ENCODE results near the gene LRCH2. TPM values are rescaled to one million over a fixed set of nuclear protein-coding genes. Genes with fewer than 3 reads are reported as not detected.
"Not testable (repeated sequence)": the region's sequence is repeated elsewhere in the genome, so short reads cannot be mapped to it uniquely, and the experiment has no call there.

Gene LRCH2
- total and polyA plus RNA-seq, 4 experiments from 2014 or later = not detected

DNA sequence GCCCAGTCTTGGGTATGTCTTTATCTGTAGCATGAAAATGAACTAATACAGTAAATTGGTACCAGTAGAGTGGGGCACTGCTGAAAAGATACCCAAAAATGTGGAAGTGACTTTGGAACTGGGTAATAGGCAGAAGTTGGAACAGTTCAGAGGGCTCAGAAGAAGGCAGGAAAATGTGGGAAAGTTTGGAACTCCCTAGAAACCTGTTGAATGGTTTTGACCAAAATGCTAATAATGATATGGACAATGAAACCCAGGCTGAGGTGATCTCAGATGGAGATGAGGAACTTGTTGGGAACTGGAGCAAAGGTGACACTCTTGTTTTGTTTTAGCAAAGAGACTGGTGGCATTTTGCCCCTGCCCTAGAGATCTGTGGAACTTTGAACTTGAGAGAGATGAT lies 24.3 kb downstream of the LRCH2 start:
- DNase-seq; H3K4me3 ChIP-seq (ENCODE audit: low read length in 2 of 2); H3K9me3 Mint-ChIP-seq; H3K4me3 Mint-ChIP-seq; intact Hi-C loops (cut with micrococcal nuclease); POLR2A ChIA-PET (ENCODE audit: partially characterized antibody); H3K9me3 ChIP-seq (ENCODE audit: control insufficient read depth in 1 of 2, low read length in 2 of 2); H3K36me3 ChIP-seq (ENCODE audit: insufficient read depth, low read length); CTCF ChIA-PET (ENCODE audit: partially characterized antibody); H3K27ac ChIP-seq (ENCODE audit: low read depth, low read length); H3K27me3 ChIP-seq (ENCODE audit: insufficient read depth, low read length); H3K4me1 ChIP-seq (ENCODE audit: insufficient read depth, low read length); H3K36me3 Mint-ChIP-seq; H3K27me3 Mint-ChIP-seq; H3K27ac Mint-ChIP-seq; H3K4me1 Mint-ChIP-seq: not testable (repeated sequence)

DNA sequence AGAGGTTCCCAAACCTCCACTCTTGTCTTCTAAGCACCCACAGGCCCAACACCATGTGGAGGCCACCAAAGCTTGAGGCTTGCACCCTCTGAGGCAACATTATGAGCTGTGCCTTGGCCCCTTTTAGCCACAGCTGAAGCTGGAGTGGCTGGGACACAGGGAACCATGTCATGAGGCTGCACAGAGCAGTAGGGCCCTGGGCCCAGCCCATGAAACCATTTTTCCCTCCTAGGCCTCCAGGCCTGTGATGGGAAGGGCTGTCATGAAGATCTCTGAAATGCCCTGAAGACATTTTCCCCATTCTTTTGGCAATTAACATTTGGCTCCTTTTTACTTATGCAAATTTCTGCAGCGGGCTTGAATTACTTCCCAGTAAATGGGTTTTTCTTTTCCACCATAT lies 29.9 kb downstream of the LRCH2 start:
- ChIA-PET CTCF (ENCODE audit: partially characterized antibody) (no interaction called here), POLR2A (ENCODE audit: partially characterized antibody) (no interaction called here)
- Histone ChIP-seq H3K9me3 (ENCODE audit: control insufficient read depth in 1 of 2, low read length in 2 of 2) (no peaks in the 10 kb centered on the region), H3K27ac (ENCODE audit: low read depth, low read length) (no peak overlapping the region), H3K27me3 (ENCODE audit: insufficient read depth, low read length) (no peaks in the 10 kb centered on the region), H3K36me3 (ENCODE audit: insufficient read depth, low read length) (no peaks in the 10 kb centered on the region), H3K4me3 (ENCODE audit: low read length in 2 of 2) (no peak overlapping the region), H3K4me1 (ENCODE audit: insufficient read depth, low read length) (no peaks in the 10 kb centered on the region)
- no peaks in the 10 kb centered on the region for H3K27me3 Mint-ChIP-seq
- no peaks in the 10 kb centered on the region for H3K4me1 Mint-ChIP-seq
- H3K9me3 Mint-ChIP-seq = peaks cover 2 to 12% (median 4%) of the 10 kb centered on the region in 8 donors
- intact Hi-C loops (cut with micrococcal nuclease) = no loop called here
- H3K27ac Mint-ChIP-seq = no peak overlapping the region
- no peaks in the 10 kb centered on the region for H3K36me3 Mint-ChIP-seq
- no peak for DNase-seq
- H3K4me3 Mint-ChIP-seq = no peak overlapping the region

DNA sequence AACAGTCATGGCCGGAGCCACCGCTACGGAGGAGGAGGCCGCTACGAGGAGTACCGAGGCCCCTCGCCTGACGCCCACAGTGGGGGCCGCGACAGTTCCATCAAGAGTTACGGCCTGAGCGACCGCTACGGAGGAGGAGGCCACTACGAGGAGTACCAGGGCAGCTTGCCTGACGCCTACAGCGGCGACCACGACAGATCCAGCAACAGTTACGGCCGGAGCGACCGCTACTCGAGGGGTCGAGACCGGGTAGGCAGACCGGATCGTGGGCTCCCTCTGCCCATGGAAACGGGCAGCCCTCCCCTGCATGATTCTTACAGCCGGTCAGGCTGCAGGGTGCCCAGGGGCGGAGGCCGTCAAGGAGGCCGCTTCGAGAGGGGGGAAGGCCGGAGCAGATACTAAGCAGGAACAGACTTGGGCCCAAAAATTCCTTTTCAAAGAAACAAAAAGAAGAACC lies 41.6 kb downstream of the LRCH2 start:
- H3K4me3 Mint-ChIP-seq = no peak overlapping the region
- intact Hi-C loops (cut with micrococcal nuclease) = no loop called here
- no peak overlapping the region for H3K27ac Mint-ChIP-seq

DNA sequence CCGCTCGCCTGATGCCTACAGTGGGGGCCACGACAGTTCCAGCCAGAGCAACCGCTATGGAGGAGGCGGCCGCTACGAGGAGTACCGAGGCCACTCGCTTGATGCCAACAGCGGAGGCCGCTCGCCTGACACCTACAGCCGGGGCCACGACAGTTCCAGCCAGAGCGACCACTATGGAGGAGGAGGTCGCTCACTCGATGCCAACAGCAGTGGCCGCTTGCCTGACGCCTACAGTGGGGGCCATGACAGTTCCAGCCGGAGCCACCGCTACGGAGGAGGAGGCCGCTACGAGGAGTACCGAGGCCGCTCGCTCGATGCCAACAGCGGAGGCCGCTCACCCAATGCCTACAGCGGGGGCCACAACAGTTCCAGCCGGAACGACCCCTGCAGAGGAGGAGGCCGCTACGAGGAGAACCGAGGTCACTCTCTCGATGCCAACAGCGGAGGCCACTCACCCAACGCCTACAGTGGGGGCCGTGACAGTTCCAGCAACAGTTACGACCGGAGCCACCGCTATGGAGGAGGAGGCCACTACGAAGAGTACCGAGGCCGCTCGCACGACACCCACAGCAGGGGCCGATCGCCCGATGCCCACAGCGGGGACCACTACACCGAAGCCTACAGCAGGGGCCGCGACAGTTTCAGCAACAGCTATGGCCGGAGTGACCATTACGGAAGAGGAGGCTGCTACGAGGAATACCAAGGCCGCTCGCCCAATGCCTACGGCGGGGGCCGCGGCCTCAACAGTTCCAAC lies 42.2 kb downstream of the LRCH2 start:
- Histone ChIP-seq H3K27me3 (ENCODE audit: insufficient read depth, low read length) (no peaks in the 10 kb centered on the region), H3K9me3 (ENCODE audit: control insufficient read depth in 1 of 2, low read length in 2 of 2) (no peaks in the 10 kb centered on the region), H3K4me3 (ENCODE audit: low read length in 2 of 2) (no peak overlapping the region), H3K36me3 (ENCODE audit: insufficient read depth, low read length) (no peaks in the 10 kb centered on the region), H3K27ac (ENCODE audit: low read depth, low read length) (no peak overlapping the region), H3K4me1 (ENCODE audit: insufficient read depth, low read length) (no peaks in the 10 kb centered on the region)
- Mint-ChIP-seq H3K4me1 (no peaks in the 10 kb centered on the region), H3K27me3 (no peaks in the 10 kb centered on the region), H3K36me3 (no peaks in the 10 kb centered on the region), H3K4me3 (no peak overlapping the region), H3K27ac (no peak overlapping the region), H3K9me3 (peaks cover 0 to 7% (median 3%) of the 10 kb centered on the region in 8 donors)
- CTCF ChIA-PET (ENCODE audit: partially characterized antibody) = no interaction called here
- POLR2A ChIA-PET (ENCODE audit: partially characterized antibody) = no interaction called here
- intact Hi-C loops (cut with micrococcal nuclease) = no loop called here
- DNase-seq = no peak

More for the DNA sequence above, 41.6 kb downstream of the LRCH2 start:
- no peak overlapping the region for H3K27ac ChIP-seq (ENCODE audit: low read depth, low read length)
- H3K36me3 ChIP-seq (ENCODE audit: insufficient read depth, low read length) = no peaks in the 10 kb centered on the region
- no peaks in the 10 kb centered on the region for H3K27me3 Mint-ChIP-seq
- no peaks in the 10 kb centered on the region for H3K9me3 ChIP-seq (ENCODE audit: control insufficient read depth in 1 of 2, low read length in 2 of 2)
- no peaks in the 10 kb centered on the region for H3K27me3 ChIP-seq (ENCODE audit: insufficient read depth, low read length)
- no peak for DNase-seq
- H3K4me1 Mint-ChIP-seq = no peaks in the 10 kb centered on the region
- H3K4me3 ChIP-seq (ENCODE audit: low read length in 2 of 2) = no peak overlapping the region
- ChIA-PET CTCF (ENCODE audit: partially characterized antibody) (no interaction called here), POLR2A (ENCODE audit: partially characterized antibody) (no interaction called here)
- no peaks in the 10 kb centered on the region for H3K36me3 Mint-ChIP-seq
- peaks cover 0 to 7% (median 3%) of the 10 kb centered on the region in 8 donors for H3K9me3 Mint-ChIP-seq
- no peaks in the 10 kb centered on the region for H3K4me1 ChIP-seq (ENCODE audit: insufficient read depth, low read length)

DNA sequence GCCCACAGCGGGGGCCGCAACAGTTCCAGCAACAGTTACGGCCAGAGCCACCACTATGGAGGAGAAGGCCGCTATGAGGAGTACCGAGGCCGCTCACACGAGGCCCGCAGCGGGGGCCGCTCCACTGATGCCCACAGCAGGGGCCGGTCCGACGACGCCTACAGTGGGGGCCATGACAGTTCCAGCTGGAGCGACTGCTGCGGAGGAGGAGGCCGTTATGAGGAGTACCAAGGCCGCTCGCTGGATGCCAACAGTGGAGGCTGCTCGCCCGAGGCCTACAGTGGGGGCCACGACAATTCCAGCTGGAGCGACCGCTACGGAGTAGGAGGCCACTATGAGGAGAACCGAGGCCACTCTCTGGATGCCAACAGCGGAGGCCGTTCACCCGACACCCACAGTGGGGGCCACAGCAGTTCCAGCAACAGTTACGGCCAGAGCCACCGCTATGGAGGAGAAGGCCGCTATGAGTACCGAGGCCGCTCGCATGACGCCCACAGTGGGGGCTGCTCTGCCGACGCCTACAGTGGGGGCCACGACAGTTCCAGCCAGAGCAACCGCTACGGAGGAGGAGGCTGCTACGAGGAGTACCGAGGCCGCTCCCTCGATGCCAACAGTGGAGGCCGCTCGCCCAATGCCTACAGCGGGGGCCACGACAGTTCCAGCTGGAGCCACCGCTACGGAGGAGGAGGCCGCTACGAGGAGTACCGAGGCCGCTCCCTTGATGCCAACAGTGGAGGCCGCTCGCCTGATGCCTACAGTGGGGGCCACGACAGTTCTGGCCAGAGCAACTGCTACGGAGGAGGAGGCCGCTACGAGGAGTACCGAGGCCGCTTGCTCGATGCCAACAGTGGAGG lies 43.0 kb downstream of the LRCH2 start:
- Histone ChIP-seq H3K4me3 (ENCODE audit: low read length in 2 of 2) (no peak overlapping the region), H3K27me3 (ENCODE audit: insufficient read depth, low read length) (no peaks in the 10 kb centered on the region), H3K9me3 (ENCODE audit: control insufficient read depth in 1 of 2, low read length in 2 of 2) (no peaks in the 10 kb centered on the region), H3K36me3 (ENCODE audit: insufficient read depth, low read length) (no peaks in the 10 kb centered on the region), H3K27ac (ENCODE audit: low read depth, low read length) (no peak overlapping the region), H3K4me1 (ENCODE audit: insufficient read depth, low read length) (no peaks in the 10 kb centered on the region)
- no peak for DNase-seq
- intact Hi-C loops (cut with micrococcal nuclease) = no loop called here
- Mint-ChIP-seq H3K4me3 (no peak overlapping the region), H3K9me3 (peaks cover 0 to 7% (median 3%) of the 10 kb centered on the region in 8 donors), H3K27me3 (no peaks in the 10 kb centered on the region), H3K36me3 (no peaks in the 10 kb centered on the region), H3K27ac (no peak overlapping the region), H3K4me1 (no peaks in the 10 kb centered on the region)
- POLR2A ChIA-PET (ENCODE audit: partially characterized antibody) = no interaction called here
- CTCF ChIA-PET (ENCODE audit: partially characterized antibody) = no interaction called here

DNA sequence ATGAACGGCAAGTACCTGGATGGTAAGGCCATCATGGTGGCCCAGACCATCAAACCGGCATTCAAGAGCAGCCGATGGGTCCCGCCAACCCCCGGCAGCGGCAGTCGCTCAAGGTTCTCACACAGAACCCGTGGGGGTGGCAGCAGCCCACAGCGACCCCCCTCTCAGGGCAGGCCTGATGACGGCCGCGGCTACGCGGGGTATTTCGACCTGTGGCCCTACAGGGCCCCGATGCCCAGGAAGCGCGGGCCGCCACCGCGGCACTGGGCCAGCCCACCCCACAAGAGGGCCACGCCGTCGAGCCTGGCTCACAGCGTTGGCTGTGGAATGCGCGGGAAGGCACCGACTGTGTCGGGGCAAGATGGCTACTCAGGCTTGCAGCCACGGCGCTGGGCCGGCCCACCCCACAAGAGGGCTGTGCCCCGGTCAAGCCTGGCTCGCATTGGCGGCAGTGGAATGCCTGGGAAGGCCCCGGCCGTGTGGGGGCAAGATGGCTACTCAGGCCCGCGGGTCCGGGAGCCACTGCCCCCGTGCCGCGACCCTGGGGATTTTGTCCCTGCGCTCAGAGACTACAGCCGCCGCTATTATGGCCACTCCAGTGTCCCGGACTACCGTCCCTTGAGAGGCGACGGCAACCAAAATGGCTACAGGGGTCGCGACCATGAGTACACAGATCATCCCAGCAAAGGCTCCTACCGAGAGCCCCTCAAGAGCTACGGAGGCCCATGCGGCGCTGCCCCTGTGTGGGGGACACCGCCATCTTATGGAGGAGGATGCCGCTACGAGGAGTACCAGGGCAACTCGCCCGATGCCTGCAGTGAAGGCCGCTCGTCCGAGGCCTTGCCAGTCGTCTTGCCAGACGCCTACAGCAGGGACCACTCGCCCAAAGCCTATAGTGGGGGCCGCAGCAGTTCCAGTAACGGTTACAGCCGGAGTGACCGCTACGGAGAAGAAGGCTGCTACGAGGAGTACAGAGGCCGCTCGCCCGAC lies 44.0 kb downstream of the LRCH2 start:
- Histone ChIP-seq H3K4me3 (ENCODE audit: low read length in 2 of 2) (no peak overlapping the region), H3K4me1 (ENCODE audit: insufficient read depth, low read length) (no peaks in the 10 kb centered on the region), H3K36me3 (ENCODE audit: insufficient read depth, low read length) (no peaks in the 10 kb centered on the region), H3K9me3 (ENCODE audit: control insufficient read depth in 1 of 2, low read length in 2 of 2) (no peaks in the 10 kb centered on the region), H3K27me3 (ENCODE audit: insufficient read depth, low read length) (no peaks in the 10 kb centered on the region), H3K27ac (ENCODE audit: low read depth, low read length) (no peak overlapping the region)
- Mint-ChIP-seq H3K4me3 (no peak overlapping the region), H3K36me3 (no peaks in the 10 kb centered on the region), H3K9me3 (peaks cover 0 to 7% (median 2%) of the 10 kb centered on the region in 8 donors), H3K27ac (no peak overlapping the region), H3K27me3 (no peaks in the 10 kb centered on the region), H3K4me1 (no peaks in the 10 kb centered on the region)
- ChIA-PET POLR2A (ENCODE audit: partially characterized antibody) (no interaction called here), CTCF (ENCODE audit: partially characterized antibody) (no interaction called here)
- intact Hi-C loops (cut with micrococcal nuclease) = no loop called here
- no peak for DNase-seq

DNA sequence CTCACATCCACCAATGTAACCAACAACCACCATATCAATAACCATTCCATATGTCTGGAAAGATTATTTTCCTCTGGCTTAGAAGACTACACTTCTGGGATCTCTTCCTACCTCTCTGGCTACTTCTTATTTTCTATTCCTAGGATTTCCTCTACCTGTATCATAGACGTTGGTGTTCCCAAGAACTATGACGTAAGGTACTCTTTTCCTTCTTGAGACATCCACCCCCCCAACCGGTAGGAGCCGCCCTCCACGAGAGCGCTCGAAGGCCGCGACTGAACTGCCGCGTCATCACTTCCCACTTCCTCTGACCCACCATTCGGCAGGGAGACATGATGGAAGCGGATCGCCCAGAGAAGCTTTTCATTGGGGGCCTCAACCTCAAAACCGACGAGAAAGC lies 44.8 kb downstream of the LRCH2 start, which contains the start of gene RBMXL3:
TSS of gene RBMXL3 (plus strand) at position 301 of the 400 bp plus-strand sequence. CDS start at position 333, 32 bp downstream.
- Mint-ChIP-seq H3K27me3 (no peaks in the 10 kb centered on the region), H3K27ac (no peak within 1 kb of the TSS)
- no peak for DNase-seq

More for the DNA sequence above, 44.8 kb downstream of the LRCH2 start, which contains the start of gene RBMXL3:
- intact Hi-C loops (cut with micrococcal nuclease) = no loop called here
- Mint-ChIP-seq H3K36me3 (no peaks in the 10 kb centered on the region), H3K4me1 (no peaks in the 10 kb centered on the region), H3K4me3 (peak within 1 kb of the TSS in 1 of 8 donors; percentile 0), H3K9me3 (peaks cover 0 to 7% (median 2%) of the 10 kb centered on the region in 8 donors)
- Histone ChIP-seq H3K4me1 (ENCODE audit: insufficient read depth, low read length) (no peaks in the 10 kb centered on the region), H3K9me3 (ENCODE audit: control insufficient read depth in 1 of 2, low read length in 2 of 2) (no peaks in the 10 kb centered on the region), H3K27me3 (ENCODE audit: insufficient read depth, low read length) (no peaks in the 10 kb centered on the region), H3K36me3 (ENCODE audit: insufficient read depth, low read length) (no peaks in the 10 kb centered on the region), H3K4me3 (ENCODE audit: low read length in 2 of 2) (no peak within 1 kb of the TSS), H3K27ac (ENCODE audit: low read depth, low read length) (no peak within 1 kb of the TSS)
- POLR2A ChIA-PET (ENCODE audit: partially characterized antibody) = no interaction called here
- CTCF ChIA-PET (ENCODE audit: partially characterized antibody) = no interaction called here

Measured in CD4-positive, alpha-beta memory T cell (primary cell).